Suppressor macrophage (primary cell): Measurements from ENCODE around the gene ABHD17A.

Experiments
- DNase-seq, 4 experiments: peaks; one replicate each; pipeline ENCODE4 v3.0.0-alpha.2; 2020 to 2022

The ABHD17A gene

DNA sequence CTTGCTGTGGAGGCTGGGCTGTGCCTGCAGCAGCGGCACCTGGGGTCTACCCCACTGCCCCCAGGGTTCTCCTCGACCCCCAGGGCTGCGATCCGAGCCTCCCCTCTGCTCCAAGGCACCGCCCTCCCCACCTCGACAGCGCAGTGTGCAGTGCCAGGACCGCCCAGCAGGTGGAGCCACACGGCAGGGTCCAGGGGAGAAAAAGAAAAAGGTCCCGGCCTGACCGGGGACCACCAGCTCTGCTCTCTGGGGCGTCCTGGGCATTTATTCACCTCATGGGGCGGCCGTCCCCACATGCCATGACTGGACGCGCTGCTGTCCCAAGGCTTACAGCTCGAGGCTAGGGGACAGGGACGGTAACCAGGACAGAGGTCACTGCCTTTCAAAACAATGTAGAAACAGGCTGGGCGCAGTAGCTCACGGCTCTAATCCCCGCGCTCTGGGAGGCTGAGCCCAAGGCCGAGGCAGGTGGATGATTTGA is 47.6 kb downstream of the ABHD17A start:
- peak; percentile 49 to 77 (median 66) for DNase-seq

DNA sequence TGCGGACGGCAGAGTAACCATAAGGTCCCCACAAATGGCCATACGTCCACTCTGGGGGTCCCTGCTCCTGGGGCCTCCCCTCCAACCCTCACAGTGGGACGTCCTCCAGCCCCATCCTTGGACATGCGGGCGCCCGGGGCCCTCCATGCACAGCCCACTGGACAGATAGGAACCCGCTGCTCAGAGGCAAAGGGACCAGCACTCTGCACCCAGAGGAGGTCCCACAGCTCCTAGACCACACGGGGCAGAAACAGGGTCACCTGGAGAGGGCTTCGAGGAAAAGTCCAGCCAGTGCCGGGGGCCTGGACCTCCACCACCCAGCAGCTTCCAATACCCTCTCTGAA is 48.1 kb downstream of the ABHD17A start:
- no peak for DNase-seq

DNA sequence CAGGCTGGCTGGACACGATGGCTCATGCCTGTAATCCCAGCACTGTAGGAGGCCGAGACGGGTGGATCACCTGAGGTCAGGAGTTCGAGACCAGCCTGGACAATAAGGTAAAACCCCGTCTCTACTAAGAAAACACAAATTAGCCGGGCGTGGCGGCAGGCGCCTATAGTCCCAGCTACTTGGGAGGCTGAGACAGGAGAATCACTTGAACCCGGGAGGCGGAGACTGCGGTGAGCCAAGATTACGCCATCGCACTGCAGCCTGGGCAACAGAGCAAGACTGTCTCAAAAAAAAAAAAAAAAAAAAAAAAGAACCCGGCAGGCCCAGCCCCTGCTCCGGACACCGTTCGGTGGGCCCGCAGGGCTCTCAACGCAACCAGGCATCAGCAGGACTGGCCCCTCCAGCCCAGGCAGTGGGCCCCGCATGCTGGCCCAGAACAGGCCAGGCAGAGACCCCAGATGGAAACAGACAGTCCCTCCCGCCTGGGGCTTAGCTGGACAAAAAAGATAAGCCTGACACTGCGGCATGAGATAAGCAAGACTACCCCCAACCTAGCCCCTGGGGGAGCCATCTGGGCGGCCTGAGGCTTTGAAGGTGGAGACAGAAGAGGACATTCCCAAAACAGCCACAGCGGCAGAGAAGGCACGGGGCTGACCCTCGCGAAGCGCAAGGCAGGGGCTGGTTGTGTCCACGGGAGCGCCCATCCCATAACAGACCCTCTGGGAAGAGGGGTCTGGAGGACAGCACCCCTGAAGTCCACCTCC is 48.7 kb downstream of the ABHD17A start:
- DNase-seq: no peak

DNA sequence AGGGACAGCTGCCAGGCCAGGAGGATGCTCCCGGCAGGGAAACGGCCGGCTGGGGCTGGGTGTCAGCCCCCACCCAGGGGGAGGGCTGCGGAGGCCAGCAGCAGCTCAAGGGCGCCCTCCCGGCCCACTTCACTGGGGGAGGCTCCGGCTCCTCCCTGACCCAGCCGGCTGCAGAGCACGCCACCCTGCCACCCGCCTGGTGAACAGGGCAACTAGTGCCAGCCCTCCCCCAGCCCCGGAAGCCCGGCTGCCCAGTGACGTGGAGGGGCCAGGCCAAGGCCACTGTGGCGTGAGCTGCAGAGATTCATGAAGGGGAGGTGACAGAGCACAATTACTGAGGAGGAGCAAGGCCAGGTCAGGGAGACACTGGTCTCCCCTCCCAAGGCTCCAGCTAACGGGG is 51.8 kb downstream of the ABHD17A start:
- no peak for DNase-seq

DNA sequence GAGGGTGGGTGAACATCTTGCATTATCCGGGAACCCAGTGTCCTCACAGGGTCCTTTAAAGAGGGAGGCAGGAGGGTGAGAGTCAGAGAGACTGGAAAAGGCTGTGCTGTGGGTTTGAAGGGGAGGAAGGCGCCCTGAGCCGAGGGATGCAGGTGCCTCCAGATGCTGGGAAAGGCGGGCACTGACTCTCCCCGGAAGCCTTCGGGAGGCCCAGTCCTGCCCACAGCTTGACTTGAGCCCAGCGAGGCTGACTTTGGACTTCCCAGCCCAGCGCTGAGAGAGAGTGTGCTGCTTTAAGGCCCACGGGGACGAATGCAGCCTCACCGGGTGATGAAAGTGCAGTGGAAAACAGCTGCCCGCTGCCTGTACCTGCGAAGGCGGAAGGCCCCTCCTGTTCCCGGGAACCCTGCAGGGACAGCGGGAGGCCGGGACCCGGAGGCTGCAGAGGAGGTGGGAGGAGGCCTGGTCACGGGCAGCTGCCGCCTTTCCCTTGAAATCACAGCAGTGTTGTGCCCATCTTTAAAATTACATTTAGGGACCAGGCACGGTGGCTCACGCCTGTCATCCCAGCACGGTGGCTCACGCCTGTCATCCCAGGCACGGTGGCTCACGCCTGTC is 53.1 kb downstream of the ABHD17A start:
- DNase-seq: no peak

DNA sequence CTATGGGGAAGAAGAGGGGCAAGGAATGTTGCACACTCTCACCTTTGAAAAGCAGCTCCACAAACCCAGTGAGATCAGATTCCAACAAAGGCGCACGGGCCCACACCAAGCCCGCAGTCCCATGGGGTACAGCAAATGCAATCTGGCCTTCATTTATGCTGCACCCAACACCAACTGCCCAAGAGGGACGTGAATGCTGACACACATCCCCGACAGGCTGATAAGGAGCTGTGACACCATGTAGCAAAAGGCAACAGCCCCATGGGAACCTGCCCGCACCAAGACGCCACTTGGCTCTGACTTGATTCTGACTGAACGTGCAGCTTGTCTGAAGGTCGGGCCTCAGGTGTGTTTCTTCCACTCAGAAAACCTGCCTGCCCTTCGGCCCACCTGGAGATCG is 54.3 kb downstream of the ABHD17A start:
- no peak for DNase-seq

DNA sequence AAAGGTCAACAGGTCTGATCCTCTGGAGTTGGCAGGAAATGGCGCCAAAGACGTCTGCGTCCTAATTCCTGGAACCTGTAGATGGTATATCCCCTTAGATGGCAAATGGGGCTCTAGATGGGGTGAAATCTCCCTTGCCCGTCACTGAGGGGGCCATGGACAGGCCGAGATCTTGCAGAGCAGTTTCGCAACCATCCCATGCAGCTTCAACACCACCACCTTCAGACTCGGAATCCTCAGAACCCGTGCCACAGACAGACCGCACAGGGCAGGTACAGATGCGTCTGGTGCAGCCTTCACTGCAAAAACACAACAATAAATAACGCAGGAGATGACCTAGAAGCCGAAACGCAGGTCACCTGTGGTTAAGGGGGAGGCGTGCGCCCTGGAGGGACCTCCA is 54.7 kb downstream of the ABHD17A start:
- DNase-seq: no peak

DNA sequence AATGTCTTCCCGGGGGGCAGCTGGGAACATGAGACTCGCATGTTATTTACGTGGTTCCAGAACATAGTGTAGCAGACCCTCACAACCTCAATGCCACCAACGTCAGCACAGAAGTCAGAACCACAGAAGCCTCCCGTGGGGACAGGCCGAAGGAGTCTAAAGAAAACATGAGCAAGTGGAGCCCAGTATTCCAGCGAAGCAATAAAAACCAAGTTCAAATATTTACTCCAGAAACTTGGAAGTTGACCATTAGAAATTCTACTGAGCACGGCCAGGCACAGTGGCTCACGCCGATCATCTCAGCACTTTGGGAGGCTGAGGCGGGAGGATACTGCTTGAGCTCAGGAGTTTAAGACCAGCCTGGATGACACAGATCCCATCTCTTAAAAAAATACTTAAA is 55.3 kb downstream of the ABHD17A start:
- no peak for DNase-seq

DNA sequence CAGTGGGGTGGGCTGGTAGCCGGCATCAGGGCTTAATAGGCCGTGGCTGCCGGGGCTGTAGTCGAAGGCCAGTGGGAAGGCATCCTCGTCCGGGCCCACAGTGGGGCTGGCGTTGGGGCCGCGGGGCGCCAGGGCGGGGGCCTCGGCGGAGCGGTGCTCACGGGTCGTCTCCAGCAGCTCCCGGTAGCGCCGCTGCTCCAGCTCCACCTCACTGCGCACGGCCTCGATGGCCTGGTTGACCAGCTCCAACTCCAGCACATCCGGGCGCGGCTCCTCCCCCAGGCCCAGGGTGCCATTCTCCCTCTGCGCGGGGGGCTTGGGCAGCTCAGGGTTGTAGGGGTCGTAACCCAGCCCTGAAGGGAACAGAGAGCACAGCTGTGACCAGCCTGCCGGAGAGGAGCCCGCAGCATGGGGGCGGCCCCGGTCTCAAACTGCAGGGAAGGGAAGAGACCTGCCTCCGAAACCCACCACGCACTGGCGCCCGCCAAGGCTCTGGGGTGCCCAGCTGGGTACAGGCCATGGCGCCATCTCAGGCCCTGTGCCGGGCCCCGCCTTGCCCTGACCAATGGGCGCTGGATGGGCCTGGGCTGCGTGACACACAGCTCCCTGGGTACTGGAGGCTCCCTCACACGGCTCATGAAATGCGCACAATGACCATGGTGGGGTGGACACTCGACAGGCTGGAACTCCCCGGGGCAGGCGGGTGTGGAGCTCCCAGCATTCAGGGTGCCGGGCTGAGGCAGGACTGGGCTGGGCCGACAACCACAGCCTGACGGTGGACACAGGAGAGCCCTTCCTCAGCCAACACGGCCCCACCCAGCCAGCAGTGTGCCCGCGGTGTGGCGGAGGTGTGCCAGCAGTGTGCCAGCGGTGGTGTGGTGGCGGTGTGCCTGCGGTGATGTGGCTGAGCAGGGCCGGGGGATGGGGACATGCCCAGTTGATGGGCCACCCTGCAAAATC is 56.7 kb downstream of the ABHD17A start:
- DNase-seq: no peak

DNA sequence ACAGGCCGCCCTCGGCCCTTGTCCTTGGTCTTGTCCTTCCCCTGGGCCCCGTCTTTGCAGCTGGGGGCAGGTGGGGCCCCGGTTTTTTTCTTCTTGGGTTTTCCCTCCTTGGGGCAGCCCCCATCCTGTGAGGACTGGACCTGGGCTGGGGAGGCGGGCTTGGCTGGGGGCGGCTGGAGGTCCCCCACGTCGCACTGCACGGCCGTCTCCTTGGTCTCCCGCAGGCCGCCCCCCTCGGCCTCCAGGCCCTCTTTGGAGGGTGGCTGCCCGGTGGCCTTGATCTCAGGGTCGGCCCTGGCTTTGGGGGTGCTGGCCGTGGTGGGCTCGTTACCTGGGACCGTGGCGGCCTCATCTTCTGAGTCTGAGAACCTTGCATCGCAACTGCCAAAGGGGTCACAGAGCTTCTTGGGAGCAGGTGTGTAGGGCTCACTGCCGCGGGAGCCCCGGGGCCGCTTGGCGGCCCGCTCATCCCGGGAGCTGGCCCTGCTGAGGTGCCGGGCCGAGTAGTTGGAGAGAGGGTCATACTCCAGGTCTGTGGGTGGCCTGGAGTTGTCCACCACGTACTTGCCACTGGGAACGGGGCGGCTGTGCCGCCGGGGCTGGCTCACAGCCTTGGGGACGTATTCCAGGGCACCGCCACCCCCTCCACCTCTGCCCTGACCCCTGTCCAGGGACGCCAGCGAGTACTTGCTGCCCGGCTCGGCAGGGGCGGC is 57.6 kb downstream of the ABHD17A start:
- no peak for DNase-seq
